Stimulated activated effector memory CD8-positive, alpha-beta T cell treated with anti-CD3 and anti-CD28 coated beads, Interleukin-12 subunit alpha, Interleukin-12 subunit beta, amount 100 ng/mL, for 72 hours (primary cell): Measurements from ENCODE around the gene MSH6.
A peak's percentile ranks its signal among the peaks of the same experiment; 100 is the strongest.

Experiments
- ATAC-seq: fragments of 150-1000 bp; cut with Tn5 transposase; 2 replicates; pipeline ENCODE4 v1.10.0; 2021
- DNase-seq, 2 donors: peaks; one replicate each; pipeline ENCODE4 v3.0.0; 2021 to 2022; ENCODE audit warnings: low spot score in 2 of 2
- H3K27ac Mint-ChIP-seq: one replicate; pipeline ENCODE4 v1.8.0; 2022; ENCODE audit warnings: mild to moderate bottlenecking, mixed read lengths
- H3K36me3 Mint-ChIP-seq: one replicate; pipeline ENCODE4 v1.8.0; 2022; ENCODE audit warnings: mild to moderate bottlenecking, mixed read lengths
- H3K4me1 Mint-ChIP-seq: one replicate; pipeline ENCODE4 v1.8.0; 2022; ENCODE audit warnings: mixed read lengths
- H3K4me3 Mint-ChIP-seq: one replicate; pipeline ENCODE4 v1.8.0; 2022; ENCODE audit warnings: mild to moderate bottlenecking, mixed read lengths
- H3K9me3 Mint-ChIP-seq: one replicate; pipeline ENCODE4 v1.8.0; 2022; ENCODE audit warnings: mixed read lengths

Gene MSH6, protein sequence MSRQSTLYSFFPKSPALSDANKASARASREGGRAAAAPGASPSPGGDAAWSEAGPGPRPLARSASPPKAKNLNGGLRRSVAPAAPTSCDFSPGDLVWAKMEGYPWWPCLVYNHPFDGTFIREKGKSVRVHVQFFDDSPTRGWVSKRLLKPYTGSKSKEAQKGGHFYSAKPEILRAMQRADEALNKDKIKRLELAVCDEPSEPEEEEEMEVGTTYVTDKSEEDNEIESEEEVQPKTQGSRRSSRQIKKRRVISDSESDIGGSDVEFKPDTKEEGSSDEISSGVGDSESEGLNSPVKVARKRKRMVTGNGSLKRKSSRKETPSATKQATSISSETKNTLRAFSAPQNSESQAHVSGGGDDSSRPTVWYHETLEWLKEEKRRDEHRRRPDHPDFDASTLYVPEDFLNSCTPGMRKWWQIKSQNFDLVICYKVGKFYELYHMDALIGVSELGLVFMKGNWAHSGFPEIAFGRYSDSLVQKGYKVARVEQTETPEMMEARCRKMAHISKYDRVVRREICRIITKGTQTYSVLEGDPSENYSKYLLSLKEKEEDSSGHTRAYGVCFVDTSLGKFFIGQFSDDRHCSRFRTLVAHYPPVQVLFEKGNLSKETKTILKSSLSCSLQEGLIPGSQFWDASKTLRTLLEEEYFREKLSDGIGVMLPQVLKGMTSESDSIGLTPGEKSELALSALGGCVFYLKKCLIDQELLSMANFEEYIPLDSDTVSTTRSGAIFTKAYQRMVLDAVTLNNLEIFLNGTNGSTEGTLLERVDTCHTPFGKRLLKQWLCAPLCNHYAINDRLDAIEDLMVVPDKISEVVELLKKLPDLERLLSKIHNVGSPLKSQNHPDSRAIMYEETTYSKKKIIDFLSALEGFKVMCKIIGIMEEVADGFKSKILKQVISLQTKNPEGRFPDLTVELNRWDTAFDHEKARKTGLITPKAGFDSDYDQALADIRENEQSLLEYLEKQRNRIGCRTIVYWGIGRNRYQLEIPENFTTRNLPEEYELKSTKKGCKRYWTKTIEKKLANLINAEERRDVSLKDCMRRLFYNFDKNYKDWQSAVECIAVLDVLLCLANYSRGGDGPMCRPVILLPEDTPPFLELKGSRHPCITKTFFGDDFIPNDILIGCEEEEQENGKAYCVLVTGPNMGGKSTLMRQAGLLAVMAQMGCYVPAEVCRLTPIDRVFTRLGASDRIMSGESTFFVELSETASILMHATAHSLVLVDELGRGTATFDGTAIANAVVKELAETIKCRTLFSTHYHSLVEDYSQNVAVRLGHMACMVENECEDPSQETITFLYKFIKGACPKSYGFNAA (N-terminal part only)

DNA sequence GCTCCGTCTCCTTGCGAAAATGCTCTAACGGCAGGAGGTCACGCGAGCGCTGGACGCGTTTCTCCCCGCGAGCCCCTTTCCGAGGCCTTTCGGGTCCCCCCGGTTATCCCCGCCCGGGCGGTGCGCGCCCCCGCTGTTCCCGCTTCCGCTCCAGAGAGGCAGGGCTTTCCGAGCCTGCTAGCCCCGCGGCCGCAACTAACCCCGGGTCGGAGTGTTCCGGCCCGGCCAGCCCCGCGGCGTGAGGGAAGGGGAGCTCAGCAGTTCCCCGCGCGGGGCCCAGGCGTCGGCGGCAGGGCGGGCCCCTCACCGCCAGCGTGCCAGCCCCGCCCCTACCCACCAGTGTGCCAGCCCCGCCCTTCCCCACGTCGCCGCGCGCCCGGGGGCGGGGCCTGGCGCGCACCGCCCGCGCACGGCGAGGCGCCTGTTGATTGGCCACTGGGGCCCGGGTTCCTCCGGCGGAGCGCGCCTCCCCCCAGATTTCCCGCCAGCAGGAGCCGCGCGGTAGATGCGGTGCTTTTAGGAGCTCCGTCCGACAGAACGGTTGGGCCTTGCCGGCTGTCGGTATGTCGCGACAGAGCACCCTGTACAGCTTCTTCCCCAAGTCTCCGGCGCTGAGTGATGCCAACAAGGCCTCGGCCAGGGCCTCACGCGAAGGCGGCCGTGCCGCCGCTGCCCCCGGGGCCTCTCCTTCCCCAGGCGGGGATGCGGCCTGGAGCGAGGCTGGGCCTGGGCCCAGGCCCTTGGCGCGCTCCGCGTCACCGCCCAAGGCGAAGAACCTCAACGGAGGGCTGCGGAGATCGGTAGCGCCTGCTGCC is at the start of gene MSH6:
Gene MSH6 (plus strand): TSS at position 475 of the 815 bp plus-strand sequence. CDS start 89 bp downstream, at position 564.
- peak; percentile 85 to 91 for DNase-seq
- peak within 1 kb of the TSS; percentile 82 for H3K4me3 Mint-ChIP-seq
- H3K9me3 Mint-ChIP-seq, result no peaks in the 10 kb centered on the region
- ATAC-seq, result peak; percentile 90
- peaks cover 27% of the 10 kb centered on the region for H3K4me1 Mint-ChIP-seq
- H3K36me3 Mint-ChIP-seq, result peaks cover 44% of the 10 kb centered on the region
- peak within 1 kb of the TSS; percentile 82 for H3K27ac Mint-ChIP-seq

DNA sequence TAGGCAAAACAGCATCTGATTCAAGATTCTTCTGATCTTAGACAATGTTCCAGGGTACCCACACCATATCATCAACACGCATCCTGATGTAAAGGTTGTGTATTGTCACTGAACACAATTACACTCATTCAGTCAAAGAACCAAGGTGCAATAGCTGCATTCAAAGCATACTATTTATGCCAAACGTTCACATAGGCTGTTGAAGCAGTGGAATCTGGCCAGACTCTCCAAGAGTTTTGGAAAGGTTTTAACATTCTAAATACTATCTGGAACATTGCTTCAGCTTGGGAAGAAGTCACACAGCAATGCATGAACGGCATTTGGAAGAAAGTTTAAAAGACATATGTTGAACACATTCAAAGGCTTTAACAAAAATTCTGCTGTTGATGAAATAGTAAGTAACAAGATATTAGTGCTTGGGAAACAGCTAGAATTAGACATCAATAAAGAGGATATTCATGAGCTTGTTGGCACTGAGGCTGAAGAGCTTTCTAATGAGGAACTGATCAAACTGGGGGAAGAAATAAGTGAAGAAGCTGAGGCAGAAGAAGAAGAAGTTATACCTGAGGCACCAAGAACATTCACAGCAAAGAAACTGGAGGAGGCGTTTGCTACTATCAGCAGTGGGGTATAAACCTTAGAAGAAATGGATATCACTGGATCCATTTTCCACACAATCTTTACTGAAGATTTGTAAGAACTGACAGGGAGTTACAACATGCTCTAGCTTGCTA is 47.6 kb upstream of the MSH6 start:
- H3K4me3 Mint-ChIP-seq, result no peak overlapping the region
- H3K36me3 Mint-ChIP-seq, result no peaks in the 10 kb centered on the region
- ATAC-seq (no peak), DNase-seq (no peak)
- H3K9me3 Mint-ChIP-seq, result no peaks in the 10 kb centered on the region
- no peaks in the 10 kb centered on the region for H3K4me1 Mint-ChIP-seq
- H3K27ac Mint-ChIP-seq, result no peak overlapping the region

DNA sequence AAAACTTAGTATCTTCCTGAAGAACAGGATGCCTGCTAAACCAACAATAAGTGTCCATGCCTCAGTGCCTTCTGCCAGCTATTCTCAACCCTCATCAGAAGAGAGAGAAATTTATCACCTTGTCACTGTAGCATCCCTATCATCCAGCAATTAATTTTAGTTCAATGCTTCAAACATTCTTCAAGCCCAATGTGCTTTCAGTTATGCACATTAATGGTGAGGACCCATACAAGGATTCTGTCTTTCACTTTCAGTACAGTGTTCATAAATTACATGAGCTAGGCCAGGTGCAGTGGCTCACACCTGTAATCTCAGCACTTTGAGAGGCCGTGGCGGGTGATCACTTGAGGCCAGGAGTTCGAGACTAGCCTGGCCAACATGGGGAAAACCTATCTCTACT is 47.0 kb upstream of the MSH6 start:
- H3K27ac Mint-ChIP-seq, result no peak overlapping the region

DNA sequence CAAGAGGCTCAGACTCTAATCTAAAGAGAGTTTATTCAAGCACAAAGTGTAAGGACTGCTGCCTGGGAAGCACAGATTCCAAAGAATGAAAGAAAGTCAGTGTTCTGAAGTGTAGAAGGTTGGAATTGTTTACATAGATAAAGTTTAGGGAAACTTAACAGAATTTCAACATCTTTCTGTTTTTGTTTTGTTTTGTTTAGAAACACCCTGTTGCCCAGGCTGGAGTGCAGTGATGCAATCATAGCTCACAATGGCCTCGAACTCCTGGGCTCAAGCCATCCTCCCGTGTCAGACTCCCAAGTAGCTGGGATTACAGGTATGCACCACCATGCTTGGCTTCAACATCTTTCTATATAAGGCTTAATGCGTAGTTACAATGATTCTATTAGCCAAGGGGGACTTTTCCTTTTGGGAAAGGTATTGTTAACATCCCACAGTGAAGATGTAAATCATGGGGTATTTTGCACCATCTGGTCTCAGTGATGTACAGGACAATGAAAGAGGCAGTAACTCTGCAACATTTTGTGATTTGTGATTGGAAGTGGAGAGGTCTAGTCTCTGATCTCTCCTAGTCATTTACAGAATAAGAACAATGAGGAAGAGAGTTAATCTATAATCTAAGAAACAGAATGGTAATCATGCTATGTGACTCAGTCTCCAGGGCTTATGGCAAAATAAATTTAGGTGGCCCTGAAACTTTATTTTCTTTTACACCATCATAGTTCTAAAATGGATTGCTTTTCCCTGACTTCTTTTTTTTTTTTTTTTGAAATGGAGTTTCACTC is 45.6 kb upstream of the MSH6 start:
- Mint-ChIP-seq H3K27ac (no peak overlapping the region), H3K4me1 (peaks cover 4% of the 10 kb centered on the region), H3K9me3 (no peaks in the 10 kb centered on the region), H3K36me3 (no peaks in the 10 kb centered on the region), H3K4me3 (no peak overlapping the region)
- DNase-seq (no peak), ATAC-seq (no peak)

More for the DNA sequence above, 47.0 kb upstream of the MSH6 start:
- Mint-ChIP-seq H3K9me3 (no peaks in the 10 kb centered on the region), H3K4me3 (no peak overlapping the region), H3K4me1 (no peaks in the 10 kb centered on the region), H3K36me3 (no peaks in the 10 kb centered on the region)
- ATAC-seq (no peak), DNase-seq (no peak)

DNA sequence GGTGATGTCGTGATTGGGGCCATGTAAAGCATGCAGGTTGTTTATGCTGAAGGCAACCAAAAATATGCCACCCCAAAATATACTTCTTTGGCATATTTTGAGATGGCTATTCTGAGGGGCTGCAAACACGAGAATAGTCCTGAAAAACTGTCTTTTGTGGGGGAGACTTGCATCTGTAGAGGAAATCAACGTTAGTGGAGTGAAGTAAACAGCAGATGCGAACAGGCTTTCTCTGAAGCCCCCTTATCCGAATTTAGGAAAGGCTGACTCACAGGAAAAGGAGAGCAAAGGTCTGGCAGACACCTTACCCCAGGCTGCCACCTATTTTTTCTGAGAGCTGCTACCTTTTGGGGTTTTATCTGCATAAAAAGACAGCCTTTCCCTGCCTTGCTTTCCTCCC is 44.6 kb upstream of the MSH6 start:
- no peak for ATAC-seq
- Mint-ChIP-seq H3K9me3 (no peaks in the 10 kb centered on the region), H3K36me3 (no peaks in the 10 kb centered on the region), H3K27ac (no peak overlapping the region), H3K4me3 (no peak overlapping the region), H3K4me1 (peaks cover 4% of the 10 kb centered on the region)
- no peak for DNase-seq

DNA sequence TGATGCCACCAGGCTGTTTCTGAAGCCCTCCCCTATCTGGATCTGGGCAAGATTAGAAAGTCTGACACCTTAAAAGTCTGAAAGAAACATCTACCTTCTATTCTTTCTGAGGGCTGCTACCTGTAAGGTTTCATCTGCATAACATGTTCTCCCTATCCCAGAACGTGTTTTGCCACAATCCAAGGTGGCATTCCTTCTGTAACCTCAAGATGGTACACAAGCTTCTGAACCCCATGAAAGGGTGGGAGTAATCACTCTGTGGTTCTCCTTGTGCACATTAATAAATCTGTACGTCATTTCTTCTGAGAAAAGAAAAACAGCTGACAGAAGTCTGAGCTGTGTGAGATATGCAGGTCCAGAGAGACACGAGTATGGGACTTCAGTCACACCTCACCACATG is 41.8 kb upstream of the MSH6 start:
- Mint-ChIP-seq H3K27ac (no peak overlapping the region), H3K4me3 (no peak overlapping the region), H3K4me1 (peaks cover 4% of the 10 kb centered on the region), H3K36me3 (no peaks in the 10 kb centered on the region), H3K9me3 (no peaks in the 10 kb centered on the region)
- DNase-seq, result no peak
- no peak for ATAC-seq

DNA sequence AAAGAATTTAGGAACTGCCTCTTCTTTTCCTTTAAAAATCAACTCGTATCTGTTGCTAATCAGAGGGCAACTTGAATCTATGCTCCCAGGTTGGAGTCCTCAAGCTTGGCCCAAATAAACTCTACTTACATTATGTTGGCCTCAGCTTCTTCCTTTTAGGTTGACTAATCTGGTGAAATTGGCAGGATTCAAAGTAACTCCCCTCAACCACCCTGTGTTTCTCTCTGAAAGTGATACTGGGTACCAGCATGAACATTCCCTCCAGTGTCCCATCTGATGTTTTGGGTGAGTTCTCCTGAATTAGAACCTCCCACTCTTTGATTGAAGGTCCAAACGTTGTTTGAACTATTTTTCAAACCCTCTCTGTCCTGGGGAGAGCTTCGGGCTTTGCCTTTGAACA is 41.3 kb upstream of the MSH6 start:
- Mint-ChIP-seq H3K4me1 (peaks cover 4% of the 10 kb centered on the region), H3K27ac (no peak overlapping the region), H3K9me3 (no peaks in the 10 kb centered on the region), H3K4me3 (no peak overlapping the region), H3K36me3 (no peaks in the 10 kb centered on the region)
- DNase-seq, result no peak
- ATAC-seq, result no peak

DNA sequence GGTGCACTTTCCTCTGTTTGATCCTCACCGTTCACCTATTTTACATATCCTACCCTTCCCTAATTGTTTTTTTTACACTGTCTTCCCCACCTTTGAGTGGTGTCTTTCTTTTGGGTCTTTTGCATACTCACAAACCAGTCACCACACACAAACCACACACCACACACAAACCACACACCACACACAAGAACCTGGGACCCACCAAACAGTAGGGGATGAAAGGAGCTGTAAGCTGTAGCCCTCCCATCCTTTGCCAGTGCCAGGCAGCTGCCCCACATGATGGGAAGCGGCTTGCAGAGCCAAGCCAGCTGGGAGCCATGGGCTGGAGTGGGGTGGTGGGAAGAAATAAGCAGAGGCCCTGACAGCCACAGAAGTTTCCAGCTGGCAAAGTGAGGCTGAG is 38.9 kb upstream of the MSH6 start:
- H3K4me3 Mint-ChIP-seq, result no peak overlapping the region
- peaks cover 4% of the 10 kb centered on the region for H3K4me1 Mint-ChIP-seq
- H3K27ac Mint-ChIP-seq, result no peak overlapping the region
- ATAC-seq (no peak), DNase-seq (no peak)
- no peaks in the 10 kb centered on the region for H3K36me3 Mint-ChIP-seq
- peaks cover 2% of the 10 kb centered on the region for H3K9me3 Mint-ChIP-seq

DNA sequence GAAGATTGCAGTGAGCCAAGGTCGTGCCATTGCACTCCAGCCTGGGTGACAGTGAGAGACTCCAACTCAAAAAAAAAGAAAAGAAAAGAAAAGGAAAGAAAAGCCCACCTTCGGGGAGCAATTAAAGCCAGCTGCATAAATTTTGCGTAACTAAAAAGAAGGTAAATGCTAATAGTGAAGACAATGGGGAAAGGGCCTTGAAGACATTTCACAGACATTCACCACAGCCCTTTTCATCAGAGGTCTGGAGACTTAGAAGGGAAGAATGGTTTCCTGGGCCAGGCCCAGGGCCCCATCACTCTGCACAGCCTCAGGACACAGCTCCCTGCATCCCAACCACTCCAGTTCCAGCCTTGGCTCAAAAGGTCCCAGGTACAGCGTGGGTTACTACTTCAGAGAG is 35.1 kb upstream of the MSH6 start:
- H3K4me1 Mint-ChIP-seq, result peaks cover 14% of the 10 kb centered on the region
- no peaks in the 10 kb centered on the region for H3K36me3 Mint-ChIP-seq
- no peak overlapping the region for H3K27ac Mint-ChIP-seq
- DNase-seq (no peak), ATAC-seq (no peak)
- H3K4me3 Mint-ChIP-seq, result no peak overlapping the region
- H3K9me3 Mint-ChIP-seq, result peaks cover 2% of the 10 kb centered on the region

DNA sequence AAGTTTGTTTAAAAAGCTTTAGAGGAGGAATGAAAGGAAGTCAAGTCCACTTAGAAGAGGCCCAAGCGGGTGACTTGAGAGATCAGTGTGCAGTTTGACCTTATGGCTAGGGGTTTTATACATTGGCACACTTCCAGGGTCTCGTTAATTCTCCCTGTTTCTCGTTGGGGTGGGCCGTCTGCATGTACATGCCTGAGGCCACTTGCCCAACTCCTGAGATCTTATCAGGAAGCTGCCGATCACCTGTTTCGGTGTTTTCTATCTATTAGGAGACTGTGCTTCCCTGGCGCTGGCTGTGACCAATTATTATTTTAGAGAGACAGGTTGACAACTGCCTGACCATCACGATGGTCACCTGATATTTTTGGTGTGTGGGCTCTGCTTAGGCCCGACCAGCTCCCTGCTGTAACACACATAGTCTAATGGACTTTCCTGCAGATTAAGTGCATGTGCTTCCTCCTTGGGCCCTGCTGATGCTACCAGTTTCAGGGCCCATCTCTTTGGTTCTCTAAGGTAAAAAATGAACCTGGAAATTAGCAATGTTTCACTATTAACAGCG is 31.0 kb upstream of the MSH6 start:
- Mint-ChIP-seq H3K4me1 (peaks cover 14% of the 10 kb centered on the region), H3K36me3 (no peaks in the 10 kb centered on the region), H3K9me3 (peaks cover 2% of the 10 kb centered on the region), H3K4me3 (peak overlapping the region; percentile 38), H3K27ac (peak overlapping the region; percentile 79)
- DNase-seq, result peak in 1 of 2 donors; percentile 64
- ATAC-seq, result peak; percentile 38

DNA sequence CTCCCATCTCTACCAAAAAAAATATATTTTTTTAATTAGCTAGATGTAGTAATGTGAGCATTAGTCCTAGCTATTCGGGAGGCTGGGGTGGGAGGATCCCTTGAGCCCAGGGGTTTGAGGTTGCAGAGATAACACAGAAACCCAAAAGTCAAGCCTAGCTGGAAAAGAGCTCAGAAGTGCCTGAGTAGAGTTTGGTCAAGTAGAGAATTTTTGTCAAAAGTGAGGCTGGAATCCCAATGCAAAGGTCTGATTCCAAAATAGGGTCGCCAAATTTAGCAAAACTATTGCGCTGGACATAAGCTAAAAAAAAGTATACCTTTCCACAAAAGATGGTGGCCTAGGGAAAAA is 15.5 kb upstream of the MSH6 start:
- peak overlapping the region; percentile 30 for H3K4me3 Mint-ChIP-seq
- H3K9me3 Mint-ChIP-seq, result no peaks in the 10 kb centered on the region
- no peaks in the 10 kb centered on the region for H3K36me3 Mint-ChIP-seq
- no peak for ATAC-seq
- no peak for DNase-seq
- H3K27ac Mint-ChIP-seq, result peak overlapping the region; percentile 62
- peaks cover 11% of the 10 kb centered on the region for H3K4me1 Mint-ChIP-seq

DNA sequence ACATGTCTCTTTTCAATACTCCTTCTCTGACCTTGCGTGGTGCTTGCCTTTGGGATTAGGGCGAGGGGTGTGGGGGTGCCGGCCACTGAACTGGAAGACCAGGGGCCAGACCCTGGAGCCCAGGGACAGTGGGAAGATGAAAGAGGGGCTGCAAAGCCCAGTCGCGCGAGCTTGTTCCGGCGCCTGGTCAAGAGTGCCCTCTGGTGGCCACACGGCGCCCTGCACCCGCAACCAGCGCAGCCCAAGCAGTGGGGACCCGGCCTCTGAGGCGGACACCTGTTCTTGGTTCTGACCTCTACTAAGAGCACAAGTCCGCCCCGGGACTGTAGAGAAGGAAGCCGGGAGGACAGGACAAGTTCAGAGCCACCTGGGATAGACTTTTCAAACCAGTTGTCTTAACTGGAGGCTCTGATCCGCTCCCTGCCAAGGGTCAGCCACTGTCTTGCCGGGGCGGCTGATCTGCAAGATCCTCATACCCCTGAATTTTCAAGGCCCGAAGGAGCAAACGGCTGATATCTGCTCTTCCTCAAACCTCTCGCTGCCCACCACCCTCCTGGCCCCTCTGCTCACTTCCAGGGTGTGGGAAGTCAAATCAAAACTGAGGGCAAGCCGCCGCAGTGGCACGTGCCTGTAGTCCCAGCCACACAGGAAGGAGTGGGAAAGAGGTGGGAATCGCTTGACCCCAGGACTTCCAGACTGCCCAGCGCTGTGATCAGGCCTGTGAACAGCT is 14.9 kb upstream of the MSH6 start:
- H3K27ac Mint-ChIP-seq, result peak overlapping the region; percentile 62
- H3K4me3 Mint-ChIP-seq, result peak overlapping the region; percentile 30

DNA sequence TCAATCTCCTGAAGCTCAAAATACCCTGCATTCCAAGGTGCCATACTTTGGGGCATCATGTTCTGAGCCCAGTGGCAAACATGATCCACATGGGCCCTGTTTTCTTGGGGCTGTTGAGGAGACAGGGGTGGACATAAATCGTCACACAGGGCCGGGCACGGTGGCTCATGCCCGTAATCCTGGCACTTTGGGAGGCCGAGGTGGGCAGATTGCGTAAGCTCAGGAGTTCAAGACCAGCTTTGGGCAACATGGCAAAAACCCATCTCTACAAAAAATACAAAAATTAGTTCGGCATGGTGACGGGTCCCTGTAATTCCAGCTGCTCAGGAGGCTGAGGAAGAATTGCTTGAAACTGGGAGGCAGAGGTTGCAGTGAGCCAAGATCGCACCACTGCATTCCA is 13.6 kb upstream of the MSH6 start:
- DNase-seq (no peak), ATAC-seq (no peak)
- Mint-ChIP-seq H3K4me1 (peaks cover 11% of the 10 kb centered on the region), H3K4me3 (no peak overlapping the region), H3K36me3 (no peaks in the 10 kb centered on the region), H3K9me3 (no peaks in the 10 kb centered on the region), H3K27ac (peak overlapping the region; percentile 62)

More for the DNA sequence above, 14.9 kb upstream of the MSH6 start:
- DNase-seq (peak; percentile 88 to 90), ATAC-seq (peak; percentile 81)
- Mint-ChIP-seq H3K9me3 (no peaks in the 10 kb centered on the region), H3K36me3 (no peaks in the 10 kb centered on the region), H3K4me1 (peaks cover 11% of the 10 kb centered on the region)
